H1 (cell line): ENCODE data around the gene ZNF592. TPM values are rescaled to one million over a fixed set of nuclear protein-coding genes. Genes with fewer than 3 reads are reported as not detected.

Experiments used
- CTCF ChIA-PET: fragments of 300-600 bp; sonication (Branson Sonifier 250); formaldehyde crosslinking; loops from one replicate; lab custom pipeline; 2021; ENCODE audit not compliant: partially characterized antibody; lab: Charles Lee
- POLR2A ChIA-PET: fragments of 300-600 bp; sonication (Branson Sonifier 250); formaldehyde crosslinking; loops from one replicate; lab custom pipeline; 2021; ENCODE audit warnings: inconsistent platforms; ENCODE audit not compliant: partially characterized antibody; lab: Charles Lee
- DNase-seq, 2 experiments: peaks; one replicate each; pipeline versions ENCODE4 v3.0.0 to v3.0.0-alpha.2; 2010 to 2022; ENCODE audit warnings: low spot score in 2 of 2, low read depth in 1 of 2, mixed read lengths in 1 of 2
- FAIRE-seq: peaks from 2 replicates; lab custom pipeline; 2011; peaks lifted over from hg19 to GRCh38; lab: Jason Lieb, UNC
- H2AFZ ChIP-seq: 2 replicates; pipeline ENCODE4 v1.8.1; 2012; ENCODE audit warnings: low read length, inconsistent platforms
- H2AK5ac ChIP-seq: 2 replicates; pipeline ENCODE4 v1.6.1; 2013; ENCODE audit warnings: low read depth, low read length
- H2BK120ac ChIP-seq: replicated peaks from 2 replicates; pipeline ENCODE3; 2013; ENCODE audit warnings: low read depth, low read length, inconsistent platforms
- H2BK12ac ChIP-seq: 2 replicates; pipeline ENCODE4 v1.6.1; 2013; ENCODE audit warnings: low read depth, low read length
- H2BK15ac ChIP-seq: 2 replicates; pipeline ENCODE4 v1.6.1; 2013; ENCODE audit warnings: low read length
- H2BK20ac ChIP-seq: 2 replicates; pipeline ENCODE4 v1.6.1; 2013; ENCODE audit warnings: low read length
- H2BK5ac ChIP-seq: 2 replicates; pipeline ENCODE4 v1.6.1; 2013; ENCODE audit warnings: low read depth, low read length
- H3K14ac ChIP-seq: 2 replicates; pipeline ENCODE4 v1.6.1; 2013; ENCODE audit warnings: inconsistent platforms; ENCODE audit not compliant: insufficient read length
- H3K18ac ChIP-seq: 2 replicates; pipeline ENCODE4 v1.6.1; 2013; ENCODE audit warnings: low read length; ENCODE audit errors: extremely low read depth
- H3K23ac ChIP-seq: 2 replicates; pipeline ENCODE4 v1.6.1; 2013; ENCODE audit warnings: inconsistent platforms; ENCODE audit not compliant: insufficient read length
- H3K23me2 ChIP-seq: 2 replicates; pipeline ENCODE4 v1.6.1; 2013; ENCODE audit warnings: low read depth, low read length
- H3K27ac ChIP-seq: 2 replicates; pipeline ENCODE4 v1.6.1; 2011; ENCODE audit warnings: low read depth, low read length, inconsistent platforms
- H3K27me3 ChIP-seq, 4 experiments: replicated peaks in 1 of 4; 1 replicate in 1 of 4; 2 replicates in 3 of 4; pipeline versions ENCODE4 v1.6.1 to v1.8.1; 2011 to 2013; ENCODE audit warnings: low read length in 3 of 4, mild to moderate bottlenecking in 3 of 4, inconsistent platforms in 2 of 4, mixed read lengths in 2 of 4, moderate library complexity in 1 of 4; ENCODE audit not compliant: control insufficient read depth in 3 of 4, insufficient read depth in 3 of 4; ENCODE audit errors: extremely low read depth in 1 of 4
- H3K36me3 ChIP-seq, 4 experiments: 2 replicates each; pipeline versions ENCODE4 v1.6.1 to v1.8.1; 2011 to 2013; ENCODE audit warnings: mild to moderate bottlenecking in 4 of 4, low read length in 3 of 4, moderate library complexity in 2 of 4, control low read depth in 1 of 4, inconsistent platforms in 1 of 4; ENCODE audit not compliant: insufficient read depth in 4 of 4, control insufficient read depth in 2 of 4
- H3K4ac ChIP-seq: replicated peaks from 2 replicates; pipeline ENCODE3; 2013; ENCODE audit warnings: low read length, low read depth, mixed read lengths, inconsistent platforms; ENCODE audit not compliant: insufficient read length
- H3K4me1 ChIP-seq, 4 experiments: replicated peaks in 1 of 4; 1 replicate in 1 of 4; 2 replicates in 3 of 4; pipeline versions ENCODE4 v1.6.1 to v1.8.1; 2011 to 2013; ENCODE audit warnings: low read length in 3 of 4, inconsistent platforms in 2 of 4, mixed read lengths in 1 of 4; ENCODE audit not compliant: insufficient read depth in 4 of 4, control insufficient read depth in 3 of 4
- H3K4me2 ChIP-seq, 2 experiments: 2 replicates each; pipeline versions ENCODE4 v1.6.1 to v1.8.1; 2011 to 2013; ENCODE audit warnings: low read depth in 2 of 2, low read length in 2 of 2, control low read depth in 1 of 2, inconsistent platforms in 1 of 2, mild to moderate bottlenecking in 1 of 2; ENCODE audit not compliant: insufficient read depth in 1 of 2
- H3K4me3 ChIP-seq, 4 experiments: fragments of 200-600, 300-600 bp in 1 of 4; sonication (generic), shearing (Covaris generic), sonication (Bioruptor Twin) in 1 of 4; 2 replicates each; pipeline versions ENCODE4 v1.5.1 to v1.8.1; 2011 to 2016; ENCODE audit warnings: low read length in 4 of 4, low read depth in 3 of 4, control low read depth in 2 of 4, inconsistent platforms in 2 of 4, mild to moderate bottlenecking in 2 of 4, mixed read lengths in 1 of 4, moderate library complexity in 1 of 4; ENCODE audit not compliant: insufficient read depth in 2 of 4; ENCODE audit errors: extremely low read depth in 1 of 4
- H3K56ac ChIP-seq: replicated peaks from 2 replicates; pipeline ENCODE3; 2013; ENCODE audit warnings: low read depth, mild to moderate bottlenecking, mixed read lengths, low read length, inconsistent platforms; ENCODE audit not compliant: insufficient read length
- H3K79me1 ChIP-seq: 2 replicates; pipeline ENCODE4 v1.6.1; 2013; ENCODE audit warnings: low read depth, low read length, control low read depth
- H3K79me2 ChIP-seq, 2 experiments: 2 replicates each; pipeline versions ENCODE4 v1.6.1 to v1.8.1; 2012 to 2013; ENCODE audit warnings: low read length in 2 of 2, mild to moderate bottlenecking in 2 of 2, inconsistent platforms in 1 of 2; ENCODE audit not compliant: insufficient read depth in 2 of 2, control insufficient read depth in 1 of 2
- H3K9ac ChIP-seq, 4 experiments: replicated peaks in 1 of 4; 1 replicate in 1 of 4; 2 replicates in 3 of 4; pipeline versions ENCODE4 v1.6.1 to v1.8.1; 2011 to 2013; ENCODE audit warnings: low read depth in 3 of 4, low read length in 3 of 4, control low read depth in 2 of 4, mild to moderate bottlenecking in 2 of 4, moderate library complexity in 2 of 4, inconsistent platforms in 1 of 4; ENCODE audit errors: extremely low read depth in 1 of 4
- H3K9me3 ChIP-seq, 2 experiments: 2 replicates each; pipeline versions ENCODE4 v1.6.1 to v1.8.1; 2012 to 2013; ENCODE audit warnings: mild to moderate bottlenecking in 2 of 2, moderate library complexity in 2 of 2, control low read depth in 1 of 2, inconsistent platforms in 1 of 2, low read depth in 1 of 2, low read length in 1 of 2, mixed read lengths in 1 of 2; ENCODE audit not compliant: insufficient read depth in 2 of 2
- H4K20me1 ChIP-seq, 2 experiments: replicated peaks in 1 of 2; 2 replicates each; pipeline versions ENCODE3 to v1.8.1; 2011 to 2013; ENCODE audit warnings: inconsistent platforms in 2 of 2, low read length in 2 of 2, mild to moderate bottlenecking in 1 of 2; ENCODE audit not compliant: insufficient read depth in 2 of 2, control insufficient read depth in 1 of 2
- H4K5ac ChIP-seq: 2 replicates; pipeline ENCODE4 v1.6.1; 2013; ENCODE audit warnings: low read length, low read depth, mixed read lengths, inconsistent platforms; ENCODE audit not compliant: insufficient read length
- H4K8ac ChIP-seq: 2 replicates; pipeline ENCODE4 v1.8.0; 2013; ENCODE audit warnings: mild to moderate bottlenecking, moderate library complexity, low read length, inconsistent platforms; ENCODE audit not compliant: insufficient read depth; ENCODE audit errors: extremely low read depth
- H4K91ac ChIP-seq: replicated peaks from 2 replicates; pipeline ENCODE3; 2013; ENCODE audit warnings: low read length, mixed read lengths, inconsistent platforms; ENCODE audit not compliant: insufficient read length
- FOSL1 ChIP-seq: IDR thresholded peaks from 2 replicates; pipeline ENCODE4 v1.6.1; 2011; ENCODE audit warnings: mild to moderate bottlenecking, low read depth, low read length, moderate library complexity; ENCODE audit not compliant: insufficient read depth
- SAP30 ChIP-seq: fragments of 300-600 bp; sonication (generic); IDR thresholded peaks from 2 replicates; pipeline ENCODE4 v1.7.1; 2012; ENCODE audit warnings: low read length, moderate library complexity, mild to moderate bottlenecking, inconsistent platforms; ENCODE audit not compliant: insufficient read depth, insufficient replicate concordance
- TCF12 ChIP-seq: IDR thresholded peaks from 2 replicates; pipeline ENCODE4 v1.6.1; 2011; ENCODE audit warnings: low read depth, mild to moderate bottlenecking, low read length
- WGBS, 2 experiments: shearing (Covaris generic) in 1 of 2; methylation state at CpG; one replicate each; pipeline versions ENCODE4 v1.1.6 to v1.1.7; 2013 to 2015; ENCODE audit warnings: low lambda C conversion rate in 2 of 2, mixed read lengths in 2 of 2, inconsistent platforms in 1 of 2, low coverage in 1 of 2, missing lambda C conversion rate in 1 of 2; ENCODE audit not compliant: insufficient replicate concordance in 2 of 2, insufficient coverage in 1 of 2, insufficient read length in 1 of 2; ENCODE audit errors: extremely low coverage in 1 of 2, missing lambda C conversion rate in 1 of 2; 5-methylcytosine and 5-hydroxymethylcytosine counted together
- polyA plus RNA-seq, 7 experiments: library from polyadenylated mRNA; depleted of rRNA in 3 of 7; stranded (reverse) in 5 of 7; unstranded in 2 of 7; fragments of >200 nt in 5 of 7; fragments of 200-250 nt in 2 of 7; gene quantifications; 1 replicate in 5 of 7; 2 replicates in 1 of 7; 4 replicates in 1 of 7; pipeline versions ENCODE4 v1.2.1 to v1.2.3, GENCODE V29; 2011 to 2013; ENCODE audit warnings: missing spikeins in 2 of 7, mixed read lengths in 2 of 7
- total RNA-seq: library from RNA; stranded (reverse); fragmentation: NEBNext Ultra II Directional; extraction: Animal tissue kit (Norgen Biotek cat#: 25700); gene quantifications from 2 replicates; pipeline ENCODE4 v1.2.1, GENCODE V29; 2021

The ZNF592 gene
- total and polyA plus RNA-seq, 2 of the 8 experiments (the other 6 are each of a cell fraction or from before 2014, with no cell fraction given), result 14.2 to 33.0 TPM

- FAIRE-seq, result no peak
- H3K14ac ChIP-seq, result no peak overlapping the region
- H3K36me3 ChIP-seq, result no peaks in the 10 kb centered on the region
- no peak overlapping the region for H3K9ac ChIP-seq
- H3K4me1 ChIP-seq, result peaks cover 6 to 21% (median 15%) of the 10 kb centered on the region in 4 experiments
- H2BK20ac ChIP-seq, result no peak overlapping the region
- no peak overlapping the region for H3K23ac ChIP-seq
- H4K91ac ChIP-seq, result no peak overlapping the region
- H4K5ac ChIP-seq, result no peak overlapping the region
- H3K18ac ChIP-seq, result no peak overlapping the region
- H3K4me3 ChIP-seq, result no peak overlapping the region
- H3K23me2 ChIP-seq, result peaks cover 2% of the 10 kb centered on the region; the same call in 1 of the 2 replicates
- peaks cover 0 to 3% (median 0%) of the 10 kb centered on the region in 4 experiments; a peak in 2 of 7 replicates for H3K27me3 ChIP-seq
- no peaks in the 10 kb centered on the region for H3K79me2 ChIP-seq
- no peak overlapping the region for H2AFZ ChIP-seq
- DNase-seq, result no peak
- TF ChIP-seq SAP30 (no peak), FOSL1 (no peak), TCF12 (no peak)
- H3K9me3 ChIP-seq, result no peaks in the 10 kb centered on the region
- no peak overlapping the region for H2BK120ac ChIP-seq
- ChIA-PET CTCF (interaction anchor here (0.7 to 1.2 kb wide), 2 partner anchors 9 to 13 kb away, joined by 3 read pairs; no protein-coding TSS in a partner anchor), POLR2A (interaction anchor here (1.2 to 1.3 kb wide), 2 partner anchors 8 to 11 kb away, joined by 3 read pairs; no protein-coding TSS in a partner anchor)
- H2BK5ac ChIP-seq, result no peak overlapping the region
- WGBS, 2 experiments, result 94% methylated on average over 1 of the region's 1 CpG; no CpG with 5 or more reads in 1 of the 2 experiments
- no peak overlapping the region for H2AK5ac ChIP-seq
- no peak overlapping the region for H2BK15ac ChIP-seq
- H3K79me1 ChIP-seq, result no peaks in the 10 kb centered on the region
- H4K8ac ChIP-seq, result no peak overlapping the region
- H2BK12ac ChIP-seq, result no peak overlapping the region
- H3K56ac ChIP-seq, result no peak overlapping the region
- H4K20me1 ChIP-seq, result no peaks in the 10 kb centered on the region
- H3K27ac ChIP-seq, result no peak overlapping the region
- H3K4ac ChIP-seq, result no peak overlapping the region
- no peak overlapping the region for H3K4me2 ChIP-seq
Observed at GRCh38 chr15:84813931-84814330, 65.5 kb downstream of the ZNF592 start.
